ENCODE measurements around the gene C1orf35. TPM values are rescaled to one million over a fixed set of nuclear protein-coding genes. Genes with fewer than 3 reads are reported as not detected.

C1orf35 gene
- total RNA-seq, result 1 to 10 TPM; 3.4 to 6.3 (median 5.2) TPM
- long read RNA-seq, partial matches to known transcripts, result 2 of 2 reads
- long read RNA-seq, other reads (novel, unspliced or antisense), result 0 of 2 reads

DNA sequence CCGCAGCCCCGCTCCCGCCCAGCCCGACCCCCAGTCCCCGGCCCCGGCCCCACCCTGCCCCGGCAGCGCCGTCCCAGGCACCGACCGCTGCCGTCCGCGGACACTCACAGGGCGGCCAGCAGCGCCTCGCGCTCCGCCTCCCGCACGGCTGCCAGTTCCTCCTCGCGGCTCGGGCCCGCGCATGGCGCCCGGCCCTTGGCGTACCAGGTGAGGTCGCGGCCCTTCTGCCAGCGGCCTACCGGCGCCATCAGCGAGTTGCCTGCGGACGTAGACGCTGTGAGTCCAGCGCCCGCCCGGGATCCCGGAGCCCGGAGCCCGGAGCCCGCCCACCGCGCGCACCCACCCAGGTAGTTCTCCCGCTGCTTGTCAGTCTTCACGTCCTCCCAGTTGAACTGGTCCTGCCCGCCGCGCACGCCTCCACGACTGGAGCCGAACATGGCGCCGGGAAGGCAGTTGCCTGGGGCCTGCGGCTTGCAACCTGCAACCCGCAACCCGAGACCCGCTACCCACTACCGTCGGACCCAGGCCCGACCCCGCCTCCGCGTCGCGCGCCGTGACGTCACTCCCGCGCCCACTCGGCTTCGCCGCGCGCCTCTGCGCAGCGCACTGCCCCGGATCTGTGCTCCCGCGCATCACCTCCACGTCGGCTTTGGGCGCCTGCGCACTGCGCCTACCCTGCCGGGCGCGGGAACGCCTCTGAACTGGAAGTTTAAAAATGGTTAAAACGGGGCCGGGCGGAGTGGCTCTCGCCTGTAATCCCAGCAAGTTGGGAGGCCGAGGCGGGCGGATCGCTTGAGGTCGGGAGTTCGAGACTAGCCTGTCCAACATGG lies at the start of gene C1orf35:
Gene C1orf35, minus strand, starts transcription at position 535 of the 830 bp plus-strand sequence. Its CDS starts 98 bp downstream, at position 437.
- H3K9me3 ChIP-seq, result no peaks in the 10 kb centered on the region
- ATAC-seq (peak; percentile 81 to 87 (median 84)), DNase-seq (peak; percentile 94 to 95 (median 95))
- peaks cover 0 to 33% (median 14%) of the 10 kb centered on the region in 4 donors for H3K36me3 ChIP-seq
- intact Hi-C loops (cut with DNase I), result no loop called here
- H3K27me3 ChIP-seq, result no peaks in the 10 kb centered on the region
- whole genome bisulfite sequencing (ENCODE audit: insufficient coverage, low coverage, low lambda C conversion rate, missing lambda C conversion rate), result 0% methylated on average over 19 of the region's 104 CpGs
- peaks cover 0 to 28% (median under 1%) of the 10 kb centered on the region in 4 donors for H3K4me1 ChIP-seq
- H3K27ac ChIP-seq, result peak within 1 kb of the TSS; percentile 70 to 85 (median 82)
- peak within 1 kb of the TSS; percentile 75 to 97 (median 83) for H3K4me3 ChIP-seq
- TF ChIP-seq, protein P1, sequence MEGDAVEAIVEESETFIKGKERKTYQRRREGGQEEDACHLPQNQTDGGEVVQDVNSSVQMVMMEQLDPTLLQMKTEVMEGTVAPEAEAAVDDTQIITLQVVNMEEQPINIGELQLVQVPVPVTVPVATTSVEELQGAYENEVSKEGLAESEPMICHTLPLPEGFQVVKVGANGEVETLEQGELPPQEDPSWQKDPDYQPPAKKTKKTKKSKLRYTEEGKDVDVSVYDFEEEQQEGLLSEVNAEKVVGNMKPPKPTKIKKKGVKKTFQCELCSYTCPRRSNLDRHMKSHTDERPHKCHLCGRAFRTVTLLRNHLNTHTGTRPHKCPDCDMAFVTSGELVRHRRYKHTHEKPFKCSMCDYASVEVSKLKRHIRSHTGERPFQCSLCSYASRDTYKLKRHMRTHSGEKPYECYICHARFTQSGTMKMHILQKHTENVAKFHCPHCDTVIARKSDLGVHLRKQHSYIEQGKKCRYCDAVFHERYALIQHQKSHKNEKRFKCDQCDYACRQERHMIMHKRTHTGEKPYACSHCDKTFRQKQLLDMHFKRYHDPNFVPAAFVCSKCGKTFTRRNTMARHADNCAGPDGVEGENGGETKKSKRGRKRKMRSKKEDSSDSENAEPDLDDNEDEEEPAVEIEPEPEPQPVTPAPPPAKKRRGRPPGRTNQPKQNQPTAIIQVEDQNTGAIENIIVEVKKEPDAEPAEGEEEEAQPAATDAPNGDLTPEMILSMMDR (IDR thresholded peaks at IDR 0.05), result no peak
- peak; percentile 64 for TF ChIP-seq POLR2A (IDR thresholded peaks at IDR 0.05)

DNA sequence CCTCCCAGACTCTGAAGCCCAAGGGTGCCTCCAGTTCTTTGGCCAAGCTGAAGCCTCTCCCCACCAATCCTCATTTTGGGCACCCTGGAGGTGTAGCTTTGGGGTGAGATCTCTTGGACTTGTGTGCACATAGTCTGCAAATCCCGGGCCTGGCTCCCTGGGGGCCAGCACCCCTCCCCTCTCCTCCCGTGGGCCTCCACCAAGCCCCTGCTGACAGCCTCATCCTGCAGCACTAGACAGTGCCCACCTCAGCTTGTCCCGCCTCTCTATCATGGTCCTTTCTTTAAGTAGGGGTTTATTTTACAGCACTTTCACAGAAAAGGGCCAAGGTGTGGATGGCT lies 49.8 kb upstream of the C1orf35 start:
- intact Hi-C loops (cut with DNase I), result no loop called here
- Histone ChIP-seq H3K36me3 (peaks cover 0 to 6% (median under 1%) of the 10 kb centered on the region in 4 donors), H3K27ac (no peak overlapping the region), H3K4me3 (no peak overlapping the region), H3K27me3 (no peaks in the 10 kb centered on the region), H3K9me3 (no peaks in the 10 kb centered on the region), H3K4me1 (no peaks in the 10 kb centered on the region)
- DNase-seq (peak in 1 of 3 donors; percentile 33), ATAC-seq (no peak)
- no peak for TF ChIP-seq POLR2A (IDR thresholded peaks at IDR 0.05)
- TF ChIP-seq, protein P1 (IDR thresholded peaks at IDR 0.05), result no peak
- WGBS (ENCODE audit: insufficient coverage, low coverage, low lambda C conversion rate, missing lambda C conversion rate), result 66% methylated on average over 3 of the region's 3 CpGs

GRCh38 chr1:228152097-228152917 lies 49.2 kb upstream of the C1orf35 start:
- 94% methylated on average over 6 of the region's 19 CpGs for WGBS (ENCODE audit: insufficient coverage, low coverage, low lambda C conversion rate, missing lambda C conversion rate)
- H3K4me3 ChIP-seq, result no peak overlapping the region
- intact Hi-C loops (cut with DNase I), result no loop called here
- H3K36me3 ChIP-seq, result peaks cover 0 to 9% (median under 1%) of the 10 kb centered on the region in 4 donors
- H3K4me1 ChIP-seq, result no peaks in the 10 kb centered on the region
- no peak for TF ChIP-seq POLR2A (IDR thresholded peaks at IDR 0.05)
- TF ChIP-seq, protein P1 (IDR thresholded peaks at IDR 0.05), result no peak
- no peaks in the 10 kb centered on the region for H3K27me3 ChIP-seq
- ATAC-seq, result no peak
- H3K9me3 ChIP-seq, result no peaks in the 10 kb centered on the region
- H3K27ac ChIP-seq, result no peak overlapping the region
- DNase-seq, result peak in 1 of 3 donors; percentile 50

- H3K27ac ChIP-seq, result no peak overlapping the region
- DNase-seq, result no peak
- no peaks in the 10 kb centered on the region for H3K27me3 ChIP-seq
- ATAC-seq, result no peak
- intact Hi-C loops (cut with DNase I), result no loop called here
- 75% methylated on average over 4 of the region's 12 CpGs for WGBS (ENCODE audit: insufficient coverage, low coverage, low lambda C conversion rate, missing lambda C conversion rate)
- H3K9me3 ChIP-seq, result no peaks in the 10 kb centered on the region
- TF ChIP-seq, protein P1 (IDR thresholded peaks at IDR 0.05), result no peak
- TF ChIP-seq POLR2A (IDR thresholded peaks at IDR 0.05), result no peak
- no peak overlapping the region for H3K4me3 ChIP-seq
- no peaks in the 10 kb centered on the region for H3K4me1 ChIP-seq
- H3K36me3 ChIP-seq, result peaks cover 0 to 9% (median under 1%) of the 10 kb centered on the region in 4 donors
Measured at GRCh38 chr1:228151180-228151925, 48.2 kb upstream of the C1orf35 start.
